ENCODE data around the gene CERK. TPM values are rescaled to one million over a fixed set of nuclear protein-coding genes. Genes with fewer than 3 reads are reported as not detected.

CERK gene
- total and polyA plus RNA-seq, 10 donors = 13.7 to 47.1 (median 34.8) TPM

DNA sequence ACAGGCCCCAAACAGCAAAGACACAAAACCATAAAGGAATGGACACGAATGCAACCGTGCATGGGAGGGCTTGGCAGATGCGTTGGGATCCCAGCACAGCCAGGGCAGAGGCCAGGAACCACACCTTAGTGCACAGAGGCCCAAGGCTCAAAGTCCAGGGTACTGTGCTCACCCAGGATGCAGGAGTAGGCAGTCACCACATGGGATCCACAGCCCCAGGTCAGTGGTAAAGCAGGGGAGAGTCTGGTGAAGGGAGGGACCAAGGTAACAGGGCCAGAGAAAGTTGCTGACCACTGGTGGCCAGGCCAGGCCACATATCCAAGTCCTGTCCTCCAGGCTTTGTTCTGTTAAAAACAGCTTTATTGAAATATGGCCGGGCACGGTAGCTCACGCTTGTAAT lies 6.5 kb upstream of the CERK start:
- no peak for DNase-seq
- 90 to 97% (median 94%) methylated on average over 6 of the region's 6 CpGs for WGBS, 5 donors
- Histone ChIP-seq H3K4me1 (peaks cover 9 to 25% (median 12%) of the 10 kb centered on the region in 6 donors), H3K4me3 (no peak overlapping the region), H3K27ac (no peak overlapping the region), H3K27me3 (replicated peaks in 1 of 7) (no peaks in the 10 kb centered on the region), H3K9me3 (peaks cover 0 to 7% (median 2%) of the 10 kb centered on the region in 8 donors), H3K36me3 (no peaks in the 10 kb centered on the region)
- TF ChIP-seq POLR2A (IDR thresholded peaks at IDR 0.05) (no peak), POLR2AphosphoS5 (IDR thresholded peaks at IDR 0.05) (no peak)
- TF ChIP-seq, protein P1, sequence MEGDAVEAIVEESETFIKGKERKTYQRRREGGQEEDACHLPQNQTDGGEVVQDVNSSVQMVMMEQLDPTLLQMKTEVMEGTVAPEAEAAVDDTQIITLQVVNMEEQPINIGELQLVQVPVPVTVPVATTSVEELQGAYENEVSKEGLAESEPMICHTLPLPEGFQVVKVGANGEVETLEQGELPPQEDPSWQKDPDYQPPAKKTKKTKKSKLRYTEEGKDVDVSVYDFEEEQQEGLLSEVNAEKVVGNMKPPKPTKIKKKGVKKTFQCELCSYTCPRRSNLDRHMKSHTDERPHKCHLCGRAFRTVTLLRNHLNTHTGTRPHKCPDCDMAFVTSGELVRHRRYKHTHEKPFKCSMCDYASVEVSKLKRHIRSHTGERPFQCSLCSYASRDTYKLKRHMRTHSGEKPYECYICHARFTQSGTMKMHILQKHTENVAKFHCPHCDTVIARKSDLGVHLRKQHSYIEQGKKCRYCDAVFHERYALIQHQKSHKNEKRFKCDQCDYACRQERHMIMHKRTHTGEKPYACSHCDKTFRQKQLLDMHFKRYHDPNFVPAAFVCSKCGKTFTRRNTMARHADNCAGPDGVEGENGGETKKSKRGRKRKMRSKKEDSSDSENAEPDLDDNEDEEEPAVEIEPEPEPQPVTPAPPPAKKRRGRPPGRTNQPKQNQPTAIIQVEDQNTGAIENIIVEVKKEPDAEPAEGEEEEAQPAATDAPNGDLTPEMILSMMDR (IDR thresholded peaks at IDR 0.05 in 8 of 11, conservative IDR thresholded peaks at IDR 0.05 in 3 of 11) = no peak
- intact Hi-C loops (cut with DNase I; ENCODE audit: low total_unique reads) = no loop called here

DNA sequence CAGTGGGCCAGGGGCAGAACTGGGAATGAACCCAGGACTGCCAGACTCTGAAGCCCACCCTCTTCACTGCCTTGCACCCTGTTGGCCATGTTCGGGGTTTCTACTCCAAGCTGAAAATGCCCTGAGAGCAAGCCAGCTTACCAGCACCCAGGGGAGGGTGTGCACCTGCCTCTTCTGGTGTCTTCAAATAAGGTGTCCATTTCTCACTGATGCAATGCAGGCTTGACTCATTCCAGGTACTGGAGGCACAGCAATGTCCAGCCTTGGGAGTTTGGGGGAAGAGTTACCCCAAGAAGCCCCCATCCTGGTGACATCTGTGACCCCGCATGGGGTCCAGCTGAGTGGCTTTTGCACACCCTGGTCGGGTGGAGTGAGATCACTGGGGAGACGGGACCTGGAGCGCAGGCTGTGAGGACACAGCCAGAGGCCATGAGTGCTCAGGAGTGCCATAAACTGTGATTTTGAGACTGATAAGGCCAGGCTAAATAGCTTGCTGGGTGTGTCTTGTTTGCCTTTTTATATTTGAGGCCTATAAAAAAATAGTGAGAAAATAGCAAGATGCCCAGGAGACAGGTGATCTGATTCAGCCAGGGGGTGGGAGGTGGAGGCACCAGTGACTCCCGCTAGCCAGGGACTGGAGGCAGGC lies 4.6 kb upstream of the CERK start:
- intact Hi-C loops (cut with DNase I; ENCODE audit: low total_unique reads) = no loop called here
- peaks cover 6 to 21% (median 13%) of the 10 kb centered on the region in 6 donors for H3K4me1 ChIP-seq
- DNase-seq = no peak
- H3K4me3 ChIP-seq = no peak overlapping the region
- H3K27me3 ChIP-seq (replicated peaks in 1 of 7) = no peaks in the 10 kb centered on the region
- no peaks in the 10 kb centered on the region for H3K36me3 ChIP-seq
- peaks cover 0 to 7% (median 2%) of the 10 kb centered on the region in 8 donors for H3K9me3 ChIP-seq
- TF ChIP-seq POLR2A (IDR thresholded peaks at IDR 0.05) = no peak
- TF ChIP-seq, protein P1 (IDR thresholded peaks at IDR 0.05 in 8 of 11, conservative IDR thresholded peaks at IDR 0.05 in 3 of 11) = no peak
- no peak for TF ChIP-seq POLR2AphosphoS5 (IDR thresholded peaks at IDR 0.05)
- H3K27ac ChIP-seq = no peak overlapping the region
- 89 to 93% (median 92%) methylated on average over 6 of the region's 6 CpGs for WGBS, 5 donors

DNA sequence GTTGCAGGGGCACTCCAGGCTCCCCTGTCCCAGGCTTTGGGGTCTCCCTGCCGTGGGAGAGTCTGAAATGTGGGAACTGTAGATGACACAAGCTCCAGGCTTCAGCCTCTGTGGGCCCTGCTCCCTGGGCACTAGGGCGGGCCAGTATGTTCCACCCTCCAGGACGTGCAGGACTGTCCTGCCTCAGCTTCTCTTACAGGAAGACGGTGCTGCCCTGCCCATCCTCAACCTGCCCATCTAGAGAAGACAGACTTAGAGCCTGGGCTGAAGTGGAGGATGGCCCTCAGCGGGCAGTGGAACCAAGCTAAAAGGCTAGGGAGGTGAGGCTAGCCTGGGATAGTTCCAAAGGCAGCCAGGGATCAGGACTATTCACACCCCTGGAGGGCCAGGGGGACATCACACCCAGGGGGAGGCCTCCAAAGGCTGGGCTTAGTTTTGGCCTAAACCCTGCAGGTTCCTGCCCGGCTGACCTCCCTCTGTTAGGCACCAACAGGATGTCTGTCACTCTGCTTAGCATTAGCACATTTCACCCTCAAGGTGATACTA lies 4.0 kb upstream of the CERK start:
- Histone ChIP-seq H3K9me3 (peaks cover 0 to 7% (median 2%) of the 10 kb centered on the region in 8 donors), H3K4me3 (no peak overlapping the region), H3K27me3 (replicated peaks in 1 of 7) (no peaks in the 10 kb centered on the region), H3K27ac (no peak overlapping the region), H3K36me3 (no peaks in the 10 kb centered on the region), H3K4me1 (peaks cover 8 to 26% (median 19%) of the 10 kb centered on the region in 6 donors)
- 85 to 95% (median 92%) methylated on average over 5 to 6 of the region's 6 CpGs for WGBS, 5 donors
- no peak for DNase-seq
- TF ChIP-seq POLR2AphosphoS5 (IDR thresholded peaks at IDR 0.05) = no peak
- intact Hi-C loops (cut with DNase I; ENCODE audit: low total_unique reads) = no loop called here

DNA sequence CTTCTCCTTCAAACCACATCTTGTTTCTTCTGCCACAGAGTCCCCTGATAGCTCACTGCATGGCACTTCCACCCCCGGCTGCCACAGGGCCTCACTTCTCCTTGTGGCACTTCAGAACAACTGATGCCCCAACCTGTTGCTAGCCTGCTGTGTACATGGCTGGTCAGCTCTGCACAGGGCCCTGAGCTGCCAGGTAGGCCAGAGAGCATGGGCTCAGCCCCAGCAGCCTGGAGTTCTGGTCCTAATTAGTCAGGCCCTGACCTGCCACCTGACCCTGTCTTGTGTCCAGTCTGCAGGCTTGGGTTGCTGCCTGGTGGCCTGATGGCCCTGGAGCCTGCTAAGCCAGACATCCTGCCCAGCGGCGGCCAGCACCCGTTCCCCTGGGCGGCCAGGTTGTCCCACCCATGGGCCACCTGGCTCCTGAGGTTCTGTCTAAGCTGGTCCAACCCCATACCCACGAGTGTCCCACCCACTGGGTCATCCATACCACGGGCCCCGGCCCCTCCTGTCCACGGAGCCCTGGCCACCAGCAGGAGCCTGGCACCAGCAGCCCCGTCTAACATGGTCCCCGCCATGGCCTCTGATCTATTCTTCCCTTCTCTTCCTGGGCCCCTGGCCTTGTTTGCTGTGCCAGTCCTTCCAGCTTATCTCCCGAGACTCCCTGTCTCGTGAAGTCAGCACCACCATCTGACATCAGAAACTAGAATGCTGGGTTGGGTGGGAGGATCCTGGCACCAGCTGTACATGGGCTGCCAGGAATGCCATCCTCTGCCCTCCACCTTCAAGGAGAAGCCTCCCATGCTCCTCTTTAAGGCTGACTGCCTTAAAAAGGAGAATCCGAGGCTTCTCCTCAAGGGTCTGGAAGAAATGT lies 3.1 kb upstream of the CERK start:
- intact Hi-C loops (cut with DNase I; ENCODE audit: low total_unique reads) = no loop called here
- TF ChIP-seq POLR2AphosphoS5 (IDR thresholded peaks at IDR 0.05) (no peak), POLR2A (IDR thresholded peaks at IDR 0.05) (no peak)
- TF ChIP-seq, protein P1 (IDR thresholded peaks at IDR 0.05 in 8 of 11, conservative IDR thresholded peaks at IDR 0.05 in 3 of 11) = no peak
- no peak for DNase-seq

More for the DNA sequence above, 3.1 kb upstream of the CERK start:
- Histone ChIP-seq H3K4me3 (no peak overlapping the region), H3K9me3 (peaks cover 0 to 7% (median 2%) of the 10 kb centered on the region in 8 donors), H3K4me1 (peaks cover 17 to 35% (median 28%) of the 10 kb centered on the region in 6 donors), H3K36me3 (no peaks in the 10 kb centered on the region), H3K27ac (no peak overlapping the region), H3K27me3 (replicated peaks in 1 of 7) (no peaks in the 10 kb centered on the region)
- WGBS, 5 donors = 91 to 94% (median 93%) methylated on average over 13 to 14 of the region's 14 CpGs

Measured in spleen (tissue), 11 donors.